GM18907 (cell line): ENCODE data around the gene INMT.

Experiments used
- ATAC-seq: cut with Tn5 transposase; IDR thresholded peaks from one replicate; pipeline ENCODE4 v1.9.1; 2021; ENCODE audit warnings: mild to moderate bottlenecking, moderate library complexity; ENCODE audit not compliant: unreplicated experiment

The INMT gene

DNA sequence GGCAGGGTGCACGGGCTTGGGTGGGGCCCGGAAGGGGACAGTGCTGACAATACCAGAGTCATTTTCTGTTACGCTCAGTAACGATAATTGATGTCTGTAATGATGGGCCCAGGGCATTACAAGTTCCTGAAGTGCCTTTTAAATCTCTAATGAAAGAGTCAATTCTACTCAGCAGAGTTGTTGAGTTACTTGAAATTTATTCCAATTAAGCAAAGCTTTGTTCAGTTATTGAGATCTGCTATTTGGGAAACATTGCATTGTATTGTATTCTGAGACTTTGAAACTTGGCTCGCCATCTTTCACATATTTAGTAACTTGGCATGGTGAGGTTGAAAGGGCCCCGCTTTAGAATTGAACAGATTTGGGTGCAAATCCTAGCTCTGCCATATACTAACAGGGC, 54.0 kb downstream of the INMT start:
- ATAC-seq: no peak
